Measurements from ENCODE around the gene GPR176. TPM values are rescaled to one million over a fixed set of nuclear protein-coding genes. Genes with fewer than 3 reads are reported as not detected.

GPR176 gene
- total RNA-seq, 2 donors from 2014 or later, result 0.82 to 2.2 TPM

GRCh38 chr15:39918688-39919385, 1.2 kb downstream of the GPR176 start:
- Histone ChIP-seq H3K4me3 (no peak overlapping the region), H3K36me3 (no peaks in the 10 kb centered on the region)
- intact Hi-C loops (cut with DNase I), result no loop called here

GRCh38 chr15:39914977-39915376, 5.1 kb downstream of the GPR176 start:
- Histone ChIP-seq H3K27me3 (peaks cover 8% of the 10 kb centered on the region), H3K9me3 (no peaks in the 10 kb centered on the region), H3K27ac (no peak overlapping the region), H3K9ac (ENCODE audit: low read depth in 2 of 2, low read length in 2 of 2) (no peak overlapping the region), H3K36me3 (no peaks in the 10 kb centered on the region), H3K4me3 (no peak overlapping the region), H3K4me1 (peaks cover 5% of the 10 kb centered on the region)
- intact Hi-C loops (cut with DNase I), result no loop called here
- TF ChIP-seq CTCF (IDR thresholded peaks at IDR 0.05), result no peak
- DNase-seq, result no peak

More at GRCh38 chr15:39918688-39919385, 1.2 kb downstream of the GPR176 start:
- no peak overlapping the region for H3K27ac ChIP-seq
- no peak overlapping the region for H3K9ac ChIP-seq (ENCODE audit: low read depth in 2 of 2, low read length in 2 of 2)
- TF ChIP-seq CTCF (IDR thresholded peaks at IDR 0.05), result no peak
- no peak for DNase-seq
- no peaks in the 10 kb centered on the region for H3K9me3 ChIP-seq
- H3K4me1 ChIP-seq, result peaks cover 11% of the 10 kb centered on the region
- peaks cover 14% of the 10 kb centered on the region for H3K27me3 ChIP-seq

GRCh38 chr15:39909007-39909406, 11.1 kb downstream of the GPR176 start:
- Histone ChIP-seq H3K9me3 (no peaks in the 10 kb centered on the region), H3K27me3 (no peaks in the 10 kb centered on the region), H3K9ac (ENCODE audit: low read depth in 2 of 2, low read length in 2 of 2) (no peak overlapping the region), H3K4me1 (no peaks in the 10 kb centered on the region), H3K36me3 (no peaks in the 10 kb centered on the region), H3K4me3 (no peak overlapping the region), H3K27ac (no peak overlapping the region)
- intact Hi-C loops (cut with DNase I), result no loop called here
- no peak for DNase-seq
- TF ChIP-seq CTCF (IDR thresholded peaks at IDR 0.05), result no peak

- no peak for TF ChIP-seq CTCF (IDR thresholded peaks at IDR 0.05)
- no peak for DNase-seq
- no peak overlapping the region for H3K9ac ChIP-seq (ENCODE audit: low read depth in 2 of 2, low read length in 2 of 2)
- no peaks in the 10 kb centered on the region for H3K9me3 ChIP-seq
- no peaks in the 10 kb centered on the region for H3K27me3 ChIP-seq
- H3K36me3 ChIP-seq, result no peaks in the 10 kb centered on the region
- no peak overlapping the region for H3K4me3 ChIP-seq
- H3K27ac ChIP-seq, result no peak overlapping the region
- H3K4me1 ChIP-seq, result no peaks in the 10 kb centered on the region
- intact Hi-C loops (cut with DNase I), result no loop called here
Measured at GRCh38 chr15:39908186-39908585, 11.9 kb downstream of the GPR176 start.

GRCh38 chr15:39907216-39907615, 12.8 kb downstream of the GPR176 start:
- Histone ChIP-seq H3K27me3 (no peaks in the 10 kb centered on the region), H3K4me1 (no peaks in the 10 kb centered on the region), H3K4me3 (no peak overlapping the region), H3K27ac (no peak overlapping the region), H3K9ac (ENCODE audit: low read depth in 2 of 2, low read length in 2 of 2) (no peak overlapping the region), H3K9me3 (no peaks in the 10 kb centered on the region), H3K36me3 (no peaks in the 10 kb centered on the region)
- DNase-seq, result no peak
- TF ChIP-seq CTCF (IDR thresholded peaks at IDR 0.05), result no peak
- intact Hi-C loops (cut with DNase I), result no loop called here

Data from colonic mucosa (tissue), 4 donors.